AG09309 (cell line): ENCODE measurements around the gene FCSK.

ENCODE experiments used
- DNase-seq: peaks from one replicate; pipeline ENCODE4 v3.0.0-alpha.2; 2010; ENCODE audit warnings: low read depth
- H3K4me3 ChIP-seq: 2 replicates; pipeline ENCODE4 v1.5.1; 2011; ENCODE audit warnings: mild to moderate bottlenecking, low read depth, low read length, moderate library complexity; ENCODE audit not compliant: control insufficient read depth
- TF ChIP-seq, protein P1 (sequence below): IDR thresholded peaks from 2 replicates; pipeline ENCODE4 v1.5.1; 2011; ENCODE audit warnings: mild to moderate bottlenecking, low read depth, low read length, inconsistent platforms; ENCODE audit not compliant: insufficient read depth, control insufficient read depth; ENCODE audit errors: missing control alignments

Gene FCSK

DNA sequence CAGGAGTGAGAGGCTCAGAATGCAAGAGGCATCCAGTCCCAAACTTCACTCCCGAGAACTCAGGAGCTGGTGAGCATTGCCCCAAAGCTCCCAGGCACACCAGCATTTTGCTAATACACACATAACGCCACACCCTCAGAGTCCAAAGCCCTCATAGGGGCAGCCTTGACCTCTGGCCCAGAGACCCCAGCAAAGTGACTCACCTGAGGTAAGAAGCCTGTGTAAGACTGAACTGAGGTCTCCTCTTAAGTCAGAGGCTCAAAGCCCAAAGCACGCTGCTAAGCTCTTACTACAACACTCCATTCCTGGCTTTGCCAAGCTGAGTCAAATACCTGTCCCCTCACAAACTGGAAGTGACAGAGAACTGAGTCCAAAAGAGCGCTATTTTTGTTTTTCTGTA is 31.9 kb upstream of the FCSK start:
- DNase-seq, result no peak
- H3K4me3 ChIP-seq, result no peak overlapping the region
- TF ChIP-seq, protein P1, sequence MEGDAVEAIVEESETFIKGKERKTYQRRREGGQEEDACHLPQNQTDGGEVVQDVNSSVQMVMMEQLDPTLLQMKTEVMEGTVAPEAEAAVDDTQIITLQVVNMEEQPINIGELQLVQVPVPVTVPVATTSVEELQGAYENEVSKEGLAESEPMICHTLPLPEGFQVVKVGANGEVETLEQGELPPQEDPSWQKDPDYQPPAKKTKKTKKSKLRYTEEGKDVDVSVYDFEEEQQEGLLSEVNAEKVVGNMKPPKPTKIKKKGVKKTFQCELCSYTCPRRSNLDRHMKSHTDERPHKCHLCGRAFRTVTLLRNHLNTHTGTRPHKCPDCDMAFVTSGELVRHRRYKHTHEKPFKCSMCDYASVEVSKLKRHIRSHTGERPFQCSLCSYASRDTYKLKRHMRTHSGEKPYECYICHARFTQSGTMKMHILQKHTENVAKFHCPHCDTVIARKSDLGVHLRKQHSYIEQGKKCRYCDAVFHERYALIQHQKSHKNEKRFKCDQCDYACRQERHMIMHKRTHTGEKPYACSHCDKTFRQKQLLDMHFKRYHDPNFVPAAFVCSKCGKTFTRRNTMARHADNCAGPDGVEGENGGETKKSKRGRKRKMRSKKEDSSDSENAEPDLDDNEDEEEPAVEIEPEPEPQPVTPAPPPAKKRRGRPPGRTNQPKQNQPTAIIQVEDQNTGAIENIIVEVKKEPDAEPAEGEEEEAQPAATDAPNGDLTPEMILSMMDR, result no peak

DNA sequence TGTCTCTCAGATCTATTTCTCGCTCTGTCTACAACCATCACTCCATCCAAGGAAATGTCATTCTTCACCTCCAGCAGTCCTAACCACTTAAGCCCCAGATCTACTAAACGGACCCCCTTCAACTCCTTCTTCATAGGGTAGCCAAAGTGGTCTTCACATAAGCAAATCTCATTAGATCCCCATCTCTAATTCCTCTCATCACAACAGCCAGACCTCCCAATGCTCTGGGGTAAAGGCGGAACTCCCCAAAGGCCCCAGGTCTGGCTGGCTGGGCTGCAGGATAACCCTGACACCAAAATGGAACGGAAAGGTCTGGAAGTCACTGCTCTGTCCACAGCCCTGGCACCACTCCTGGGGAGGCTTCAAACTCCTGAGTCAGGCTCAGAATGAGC is 26.6 kb upstream of the FCSK start:
- DNase-seq, result no peak
- TF ChIP-seq, protein P1, result no peak
- no peak overlapping the region for H3K4me3 ChIP-seq

DNA sequence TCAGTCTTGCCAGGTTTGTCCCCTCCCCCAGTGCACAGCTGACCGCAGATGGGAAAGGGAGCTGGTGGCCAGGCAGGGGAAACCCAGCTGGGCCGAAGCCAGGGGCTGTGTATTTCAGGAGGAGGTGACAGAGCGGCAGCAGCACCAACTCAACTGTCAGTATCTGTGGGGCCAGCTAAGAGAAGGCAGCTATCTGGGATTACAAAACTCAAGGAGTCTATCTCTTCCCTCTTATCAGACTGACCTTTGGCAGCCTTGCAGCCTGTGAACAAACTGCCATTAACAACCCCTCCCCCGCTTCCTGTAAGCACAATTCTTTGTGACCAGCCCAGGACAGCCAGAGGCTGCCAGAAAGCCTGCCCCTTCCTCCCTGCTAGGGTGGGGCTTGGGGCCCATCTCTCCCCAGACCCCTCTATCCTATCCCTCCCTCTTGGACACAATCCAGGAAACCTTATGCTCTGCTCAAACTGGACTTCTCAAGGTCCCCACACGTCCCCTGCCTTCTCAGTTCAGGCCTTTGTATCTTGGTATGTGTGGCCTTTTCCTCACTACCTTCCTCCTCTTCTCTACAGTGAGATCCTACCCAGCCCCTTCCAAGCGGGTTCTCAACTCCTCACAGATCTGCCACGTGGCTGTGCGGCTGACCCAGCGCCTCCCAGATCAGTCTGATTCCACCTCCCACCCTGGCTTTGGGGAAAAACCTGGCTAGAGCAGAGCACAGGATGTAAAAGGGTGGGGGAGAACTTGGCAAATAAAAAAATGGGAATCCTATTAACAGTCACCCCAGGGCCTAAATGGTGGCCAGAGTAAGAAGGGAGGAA is 26.0 kb upstream of the FCSK start:
- H3K4me3 ChIP-seq, result no peak overlapping the region
- DNase-seq, result peak; percentile 71
- TF ChIP-seq, protein P1, result no peak

DNA sequence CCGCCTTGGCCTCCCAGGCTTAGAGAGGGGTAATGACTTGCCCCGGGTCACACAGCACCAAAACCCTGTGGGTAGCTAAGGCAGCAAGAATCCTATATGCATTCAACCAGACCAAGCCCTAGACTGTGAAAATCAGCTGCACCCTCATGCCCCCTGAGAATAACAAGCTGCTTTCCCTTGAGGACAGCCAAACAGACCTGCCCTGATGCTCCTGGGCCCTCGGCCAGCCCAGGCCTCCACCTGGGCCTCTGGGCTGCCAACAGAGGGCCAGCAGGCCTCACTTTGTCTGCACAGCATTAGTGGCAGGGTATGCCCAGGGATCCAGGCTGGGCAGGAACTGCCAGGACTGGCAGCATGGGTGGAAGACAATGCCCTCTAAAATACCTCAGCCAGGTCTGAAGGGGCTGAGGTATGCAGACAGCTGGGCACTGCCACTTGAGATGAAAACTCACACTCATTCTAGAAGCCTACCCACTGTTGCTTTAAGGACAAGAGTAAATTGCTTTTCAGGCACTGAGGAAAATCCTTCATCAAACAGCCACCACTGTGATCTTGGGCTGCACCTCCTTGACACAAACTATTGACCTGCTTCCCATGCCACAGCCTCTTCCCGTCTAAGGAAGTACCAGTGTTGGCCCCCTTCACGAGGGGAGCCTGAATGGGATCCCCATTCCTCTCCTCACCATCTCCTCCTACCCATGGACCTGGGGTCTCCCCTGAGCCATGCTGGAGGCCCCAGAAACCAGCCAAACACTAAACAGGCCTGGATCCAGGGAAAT is 24.3 kb upstream of the FCSK start:
- H3K4me3 ChIP-seq, result no peak overlapping the region
- TF ChIP-seq, protein P1, result no peak
- DNase-seq, result no peak

DNA sequence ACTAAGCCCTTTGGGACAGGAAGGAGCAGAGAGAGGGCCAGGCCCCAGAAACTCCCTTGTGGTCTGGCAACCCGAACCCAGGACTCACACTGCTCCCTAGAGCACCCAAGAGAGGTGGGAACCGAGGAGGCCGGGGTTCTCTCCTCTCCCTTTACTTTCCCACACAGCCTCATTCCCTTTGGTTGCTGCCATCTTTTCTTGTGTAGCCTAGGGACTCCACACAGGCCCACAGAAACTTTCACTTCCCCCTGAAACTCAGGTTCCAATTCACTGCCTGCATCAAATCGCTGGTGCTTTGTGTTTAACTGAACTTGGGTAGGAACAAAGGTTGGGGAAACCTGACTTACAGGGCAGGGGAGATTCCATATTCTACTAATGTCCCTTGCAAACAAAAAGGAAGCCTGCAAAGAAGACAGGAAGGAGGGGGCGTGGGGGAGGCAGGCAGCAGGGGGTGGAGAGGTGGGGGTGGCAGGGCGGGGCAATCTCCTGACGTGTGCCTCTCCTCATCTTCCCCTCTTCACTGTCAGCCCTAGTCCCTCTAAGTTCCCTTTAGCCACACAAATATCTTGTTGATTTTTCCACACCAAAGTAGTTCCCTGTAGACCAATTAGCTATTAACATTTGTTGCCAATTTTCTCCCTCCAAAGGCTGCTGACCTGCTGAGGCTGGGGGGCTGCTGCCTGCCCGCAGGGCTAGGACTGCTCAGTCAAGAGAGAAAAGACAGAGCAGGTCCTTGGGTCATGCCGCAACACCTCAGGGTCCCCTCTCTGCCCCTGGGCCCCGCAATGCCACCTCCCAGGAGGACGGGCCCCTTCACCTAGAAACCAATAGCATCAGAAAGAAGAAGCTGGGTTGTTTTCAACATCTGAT is 23.5 kb upstream of the FCSK start:
- H3K4me3 ChIP-seq, result no peak overlapping the region
- TF ChIP-seq, protein P1, result no peak
- no peak for DNase-seq

DNA sequence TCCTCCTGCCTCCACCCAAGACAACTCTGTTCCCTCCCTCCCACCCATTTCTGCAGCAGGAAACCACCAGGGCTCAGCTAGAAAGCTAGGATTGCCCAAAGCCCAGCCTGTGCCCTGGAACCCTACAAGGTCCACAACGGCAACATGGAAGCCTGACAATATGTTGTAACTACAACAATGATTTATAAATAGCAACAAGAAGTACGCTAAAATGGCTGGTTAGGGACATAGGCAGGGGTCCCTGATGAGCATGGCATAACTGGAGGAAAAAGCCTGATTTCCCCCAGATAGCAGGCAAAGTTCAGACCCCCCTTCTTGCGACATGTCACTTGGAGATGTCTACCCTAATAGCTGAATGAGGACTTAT is 22.1 kb upstream of the FCSK start:
- no peak for DNase-seq
- no peak overlapping the region for H3K4me3 ChIP-seq
- TF ChIP-seq, protein P1, result no peak
